Psoas muscle (tissue), 8 donors: Measurements from ENCODE around the gene TJP2. TPM values are rescaled to one million over a fixed set of nuclear protein-coding genes. Genes with fewer than 3 reads are reported as not detected.
"Not testable (repeated sequence)": the region's sequence is repeated elsewhere in the genome, so short reads cannot be mapped to it uniquely, and the experiment has no call there.

Source experiments
- ATAC-seq, 4 donors: fragments of 200-7000 bp; cut with Tn5 transposase; one replicate each; pipeline ENCODE4 v1.9.1; 2020; ENCODE audit warnings: moderate library complexity in 3 of 4, mild to moderate bottlenecking in 2 of 4
- DNase-seq, 2 donors: peaks; one replicate each; pipeline ENCODE4 v3.0.0-alpha.2; 2020
- H3K27ac ChIP-seq: fragments of 200-600 bp; one replicate; pipeline ENCODE4 v1.8.0; 2022
- H3K27me3 ChIP-seq, 3 donors: fragments of 200-600 bp in 1 of 3; one replicate each; pipeline versions ENCODE4 v1.6.1 to v1.8.0; 2013 to 2022; ENCODE audit warnings: low read length in 2 of 3, mild to moderate bottlenecking in 2 of 3, moderate library complexity in 1 of 3; ENCODE audit not compliant: insufficient read depth in 3 of 3
- H3K36me3 ChIP-seq, 2 donors: fragments of 200-600 bp in 1 of 2; one replicate each; pipeline versions ENCODE4 v1.6.1 to v1.8.0; 2013 to 2022; ENCODE audit warnings: low read depth in 1 of 2, mild to moderate bottlenecking in 1 of 2, moderate library complexity in 1 of 2; ENCODE audit not compliant: insufficient read depth in 1 of 2
- H3K4me1 ChIP-seq: fragments of 200-600 bp; one replicate; pipeline ENCODE4 v1.8.0; 2022
- H3K4me3 ChIP-seq: fragments of 200-600 bp; one replicate; pipeline ENCODE4 v1.8.0; 2022; ENCODE audit warnings: mild to moderate bottlenecking
- H3K9me3 ChIP-seq: fragments of 200-600 bp; one replicate; pipeline ENCODE4 v1.8.0; 2022
- WGBS, 3 donors: extraction: QIAGEN DNeasy Blood & Tissue Kit; methylation state at CpG; one replicate each; pipeline versions ENCODE4 v1.1.6 to v1.1.7; 2013; 5-methylcytosine and 5-hydroxymethylcytosine counted together
- intact Hi-C, 2 donors: fragments of 100-400 bp; cut with DNase I; formaldehyde crosslinking; loops; one replicate each; pipeline versions ENCODE4 v1.11.0 to v1.14.2; 2022
- polyA plus RNA-seq, 3 donors: library from polyadenylated mRNA; stranded (reverse); fragments of 200-250 nt; gene quantifications; one replicate each; pipeline ENCODE4 v1.2.3, GENCODE V29; 2013
- total RNA-seq, 4 donors: library from RNA; stranded (reverse); fragmentation: NEBNext Ultra II Directional in 2 of 4; extraction: Animal tissue kit (Norgen Biotek cat#: 25700) in 2 of 4; gene quantifications; one replicate each; pipeline versions ENCODE4 v1.2.1 to v1.2.4, GENCODE V29; 2021 to 2023
- TF ChIP-seq, protein P1 (sequence below): fragments of 200-600 bp; IDR thresholded peaks from one replicate; pipeline ENCODE4 v1.8.0; 2022; ENCODE audit warnings: antibody characterized with exemption
- donor health status: healthy with polysubstance abuse.
- donor health status: DM: no; HTN: no; CAD: no; lungs with moderate emphysema.
- donor health status: Bipolar disorder and iron deficiency.
- donor health status: healthy.
- donor health status: DM: yes; HTN: yes; CAD: no.
- donor health status: DM: no; HTN: no; CAD: no.
- donor health status: DM: no; HTN: no; CAD: no.
- donor health status: DM: yes; HTN: yes; CAD: no.

The TJP2 gene
- total and polyA plus RNA-seq, 7 donors = 6.6 to 25.1 (median 14.8) TPM

- DNase-seq (no peak), ATAC-seq (no peak)
- Histone ChIP-seq H3K9me3 (no peaks in the 10 kb centered on the region), H3K4me1 (no peaks in the 10 kb centered on the region), H3K4me3 (no peak overlapping the region), H3K36me3 (no peaks in the 10 kb centered on the region), H3K27ac (no peak overlapping the region), H3K27me3 (no peaks in the 10 kb centered on the region)
- intact Hi-C loops = no loop called here
- 84 to 90% (median 89%) methylated on average over 8 of the region's 8 CpGs for WGBS, 3 donors
- TF ChIP-seq, protein P1, sequence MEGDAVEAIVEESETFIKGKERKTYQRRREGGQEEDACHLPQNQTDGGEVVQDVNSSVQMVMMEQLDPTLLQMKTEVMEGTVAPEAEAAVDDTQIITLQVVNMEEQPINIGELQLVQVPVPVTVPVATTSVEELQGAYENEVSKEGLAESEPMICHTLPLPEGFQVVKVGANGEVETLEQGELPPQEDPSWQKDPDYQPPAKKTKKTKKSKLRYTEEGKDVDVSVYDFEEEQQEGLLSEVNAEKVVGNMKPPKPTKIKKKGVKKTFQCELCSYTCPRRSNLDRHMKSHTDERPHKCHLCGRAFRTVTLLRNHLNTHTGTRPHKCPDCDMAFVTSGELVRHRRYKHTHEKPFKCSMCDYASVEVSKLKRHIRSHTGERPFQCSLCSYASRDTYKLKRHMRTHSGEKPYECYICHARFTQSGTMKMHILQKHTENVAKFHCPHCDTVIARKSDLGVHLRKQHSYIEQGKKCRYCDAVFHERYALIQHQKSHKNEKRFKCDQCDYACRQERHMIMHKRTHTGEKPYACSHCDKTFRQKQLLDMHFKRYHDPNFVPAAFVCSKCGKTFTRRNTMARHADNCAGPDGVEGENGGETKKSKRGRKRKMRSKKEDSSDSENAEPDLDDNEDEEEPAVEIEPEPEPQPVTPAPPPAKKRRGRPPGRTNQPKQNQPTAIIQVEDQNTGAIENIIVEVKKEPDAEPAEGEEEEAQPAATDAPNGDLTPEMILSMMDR = no peak
Measured at GRCh38 chr9:69155341-69156030, 18.6 kb upstream of the TJP2 start.

- DNase-seq = no peak
- no peaks in the 10 kb centered on the region for H3K4me1 ChIP-seq
- 89 to 93% (median 93%) methylated on average over 8 of the region's 8 CpGs for WGBS, 3 donors
- H3K27me3 ChIP-seq = no peaks in the 10 kb centered on the region
- H3K27ac ChIP-seq = no peak overlapping the region
- H3K36me3 ChIP-seq = no peaks in the 10 kb centered on the region
- intact Hi-C loops = no loop called here
- TF ChIP-seq, protein P1 = no peak
- H3K4me3 ChIP-seq = no peak overlapping the region
- no peaks in the 10 kb centered on the region for H3K9me3 ChIP-seq
- ATAC-seq = no peak
Measured at GRCh38 chr9:69157751-69158466, 16.2 kb upstream of the TJP2 start.

DNA sequence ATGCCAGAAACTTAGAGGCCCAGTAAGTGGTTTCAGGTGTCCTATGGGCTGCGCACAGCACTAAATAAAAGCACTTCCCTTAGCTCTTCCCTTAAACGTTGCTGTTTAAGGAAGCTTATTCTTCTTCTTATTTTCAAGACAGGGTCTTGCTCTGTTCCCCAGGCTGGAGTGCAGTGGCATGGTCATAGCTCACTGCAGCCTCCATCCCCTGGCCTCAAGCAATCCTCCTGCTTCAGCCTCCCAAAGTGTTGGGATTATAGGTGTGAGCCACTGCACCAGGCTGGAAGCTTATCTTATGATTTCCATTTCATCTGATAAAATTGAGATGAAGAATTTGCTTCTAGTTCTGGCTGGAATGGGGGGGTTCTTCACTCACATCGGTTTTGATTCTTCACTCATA is 15.6 kb upstream of the TJP2 start:
- H3K27ac ChIP-seq = no peak overlapping the region
- H3K4me3 ChIP-seq = no peak overlapping the region
- no peaks in the 10 kb centered on the region for H3K4me1 ChIP-seq
- H3K36me3 ChIP-seq = no peaks in the 10 kb centered on the region
- intact Hi-C loops = no loop called here
- no peaks in the 10 kb centered on the region for H3K27me3 ChIP-seq
- TF ChIP-seq, protein P1 = no peak
- DNase-seq = no peak
- no peak for ATAC-seq
- 79 to 86% (median 82%) methylated on average over 3 of the region's 3 CpGs for WGBS, 3 donors
- no peaks in the 10 kb centered on the region for H3K9me3 ChIP-seq

DNA sequence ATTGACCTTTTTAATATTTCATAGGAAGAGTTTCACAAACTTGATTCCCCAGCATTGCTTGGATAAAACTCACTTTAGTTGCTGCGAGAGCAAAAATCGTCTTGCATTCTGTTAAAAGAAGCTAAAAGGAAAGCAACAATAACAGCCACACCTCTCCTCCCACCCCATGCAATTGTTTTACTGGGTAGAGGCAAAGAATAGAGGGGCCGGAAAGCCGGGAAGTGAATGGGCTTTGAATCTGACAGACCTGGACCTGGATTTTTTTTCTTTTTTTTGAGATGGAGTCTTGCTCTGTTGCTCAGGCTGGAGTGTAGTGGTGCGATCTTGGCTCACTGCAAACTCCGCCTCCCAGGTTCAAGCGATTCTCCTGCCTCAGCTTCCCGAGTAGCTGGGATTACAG is 9.5 kb upstream of the TJP2 start:
- H3K4me3 ChIP-seq, H3K36me3 ChIP-seq, H3K4me1 ChIP-seq, intact Hi-C loops, H3K9me3 ChIP-seq, DNase-seq, H3K27me3 ChIP-seq, H3K27ac ChIP-seq, ATAC-seq: not testable (repeated sequence)
- 68 to 86% (median 80%) methylated on average over 8 of the region's 8 CpGs for WGBS, 3 donors

DNA sequence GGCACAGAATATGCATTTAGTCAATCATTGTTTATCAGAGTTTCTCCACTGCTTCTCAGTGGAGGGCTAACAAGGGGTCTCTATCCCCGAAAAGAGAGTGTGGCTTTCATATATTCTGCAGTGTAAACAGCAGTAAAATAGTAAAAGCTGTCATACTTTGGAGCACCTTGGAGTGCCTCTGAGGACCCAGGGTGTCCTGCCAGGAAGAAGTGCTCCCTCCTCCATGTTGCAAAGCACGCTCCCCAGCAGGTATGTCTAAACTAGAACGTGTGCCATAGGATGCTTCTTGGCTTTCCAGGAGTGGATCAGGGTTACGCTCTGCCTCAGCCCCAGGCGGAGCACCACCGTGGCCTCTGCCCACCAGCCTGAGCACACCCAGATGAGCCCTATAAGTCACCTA is 8.5 kb upstream of the TJP2 start:
- 94 to 97% (median 95%) methylated on average over 6 of the region's 6 CpGs for WGBS, 3 donors
- Histone ChIP-seq H3K9me3 (no peaks in the 10 kb centered on the region), H3K36me3 (no peaks in the 10 kb centered on the region), H3K27me3 (no peaks in the 10 kb centered on the region), H3K27ac (no peak overlapping the region), H3K4me3 (no peak overlapping the region), H3K4me1 (no peaks in the 10 kb centered on the region)
- intact Hi-C loops = no loop called here
- TF ChIP-seq, protein P1 = no peak
- DNase-seq (no peak), ATAC-seq (no peak)
